ENCODE results near the gene DMD.
A peak's percentile ranks its signal among the peaks of the same experiment; 100 is the strongest.

Gene DMD

DNA sequence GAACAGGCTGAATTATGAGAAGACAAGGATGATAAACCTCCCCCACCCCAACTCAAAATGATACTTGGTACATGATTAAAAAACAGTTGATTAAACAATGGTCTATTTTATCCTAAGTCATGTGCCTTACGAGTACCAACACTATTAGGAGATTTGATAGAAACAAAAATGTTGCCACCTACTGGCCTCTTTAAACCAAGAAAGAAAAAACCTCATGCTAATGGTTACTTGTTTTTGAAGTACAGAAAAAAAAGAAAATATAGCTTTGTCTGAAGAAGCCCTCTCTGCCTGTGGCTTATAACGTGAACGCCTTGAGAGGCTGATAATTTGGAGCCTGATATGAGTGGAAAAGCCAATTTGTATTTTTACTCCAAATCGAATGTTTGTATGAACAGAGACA lies 538.2 kb downstream of the DMD start:
- DNase-seq: no peak
- Histone ChIP-seq H3K4me2 (ENCODE audit: low read depth, low read length) (no peak overlapping the region), H3K27me3 (replicated peaks; ENCODE audit: insufficient read depth, low read length) (no peaks in the 10 kb centered on the region), H2AFZ (ENCODE audit: low read length) (no peak overlapping the region), H3K4me1 (ENCODE audit: low read length) (no peaks in the 10 kb centered on the region), H3K27ac (ENCODE audit: low read length) (no peak overlapping the region), H3K9me2 (replicated peaks; ENCODE audit: insufficient read depth, low read length) (no peaks in the 10 kb centered on the region), H3K79me2 (ENCODE audit: low read length) (no peaks in the 10 kb centered on the region), H3K4me3 (ENCODE audit: low read length) (no peak overlapping the region), H4K20me1 (ENCODE audit: insufficient read depth, low read length) (no peaks in the 10 kb centered on the region), H3K36me3 (replicated peaks; ENCODE audit: insufficient read depth, low read length) (no peaks in the 10 kb centered on the region), H3K9me3 (replicated peaks; ENCODE audit: insufficient read depth, low read length) (no peaks in the 10 kb centered on the region), H3K9ac (ENCODE audit: low read length) (no peak overlapping the region), H3F3A (ENCODE audit: insufficient read depth, low read length) (no peaks in the 10 kb centered on the region)
- TF ChIP-seq EZH2phosphoT487 (IDR thresholded peaks at IDR 0.05; ENCODE audit: low read length) (no peak), EZH2 (optimal IDR thresholded peaks at IDR 0.05; ENCODE audit: low read depth, low read length) (no peak)
- TF ChIP-seq, protein P1, sequence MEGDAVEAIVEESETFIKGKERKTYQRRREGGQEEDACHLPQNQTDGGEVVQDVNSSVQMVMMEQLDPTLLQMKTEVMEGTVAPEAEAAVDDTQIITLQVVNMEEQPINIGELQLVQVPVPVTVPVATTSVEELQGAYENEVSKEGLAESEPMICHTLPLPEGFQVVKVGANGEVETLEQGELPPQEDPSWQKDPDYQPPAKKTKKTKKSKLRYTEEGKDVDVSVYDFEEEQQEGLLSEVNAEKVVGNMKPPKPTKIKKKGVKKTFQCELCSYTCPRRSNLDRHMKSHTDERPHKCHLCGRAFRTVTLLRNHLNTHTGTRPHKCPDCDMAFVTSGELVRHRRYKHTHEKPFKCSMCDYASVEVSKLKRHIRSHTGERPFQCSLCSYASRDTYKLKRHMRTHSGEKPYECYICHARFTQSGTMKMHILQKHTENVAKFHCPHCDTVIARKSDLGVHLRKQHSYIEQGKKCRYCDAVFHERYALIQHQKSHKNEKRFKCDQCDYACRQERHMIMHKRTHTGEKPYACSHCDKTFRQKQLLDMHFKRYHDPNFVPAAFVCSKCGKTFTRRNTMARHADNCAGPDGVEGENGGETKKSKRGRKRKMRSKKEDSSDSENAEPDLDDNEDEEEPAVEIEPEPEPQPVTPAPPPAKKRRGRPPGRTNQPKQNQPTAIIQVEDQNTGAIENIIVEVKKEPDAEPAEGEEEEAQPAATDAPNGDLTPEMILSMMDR (IDR thresholded peaks at IDR 0.05; ENCODE audit: low read length): peak; percentile 17

DNA sequence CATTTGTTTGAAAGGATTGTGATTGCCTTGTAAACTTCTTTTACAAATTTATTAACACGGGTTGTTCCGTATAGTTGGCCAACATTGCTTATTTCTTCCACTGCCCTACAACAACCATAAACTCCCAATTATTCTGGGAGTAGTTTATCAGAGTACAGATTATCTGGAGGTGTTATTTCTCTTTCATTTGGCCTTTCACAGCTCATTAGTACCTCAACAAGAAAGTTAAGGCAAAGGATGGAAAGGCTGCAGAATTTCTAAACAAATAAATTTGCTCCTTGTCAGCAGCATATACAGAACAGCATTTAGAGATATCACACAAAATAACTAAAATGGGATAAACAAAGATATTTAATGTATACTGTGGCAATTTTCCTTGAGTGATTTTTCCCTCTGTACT lies 548.8 kb downstream of the DMD start:
- H3K36me3 ChIP-seq (replicated peaks; ENCODE audit: insufficient read depth, low read length): no peaks in the 10 kb centered on the region
- no peaks in the 10 kb centered on the region for H3K9me2 ChIP-seq (replicated peaks; ENCODE audit: insufficient read depth, low read length)
- no peak overlapping the region for H3K4me2 ChIP-seq (ENCODE audit: low read depth, low read length)
- H4K20me1 ChIP-seq (ENCODE audit: insufficient read depth, low read length): no peaks in the 10 kb centered on the region
- H3K4me3 ChIP-seq (ENCODE audit: low read length): no peak overlapping the region
- H3K27ac ChIP-seq (ENCODE audit: low read length): no peak overlapping the region
- no peaks in the 10 kb centered on the region for H3K79me2 ChIP-seq (ENCODE audit: low read length)
- H3K9me3 ChIP-seq (replicated peaks; ENCODE audit: insufficient read depth, low read length): no peaks in the 10 kb centered on the region
- no peak overlapping the region for H3K9ac ChIP-seq (ENCODE audit: low read length)
- TF ChIP-seq, protein P1 (IDR thresholded peaks at IDR 0.05; ENCODE audit: low read length): no peak
- TF ChIP-seq EZH2phosphoT487 (IDR thresholded peaks at IDR 0.05; ENCODE audit: low read length) (no peak), EZH2 (optimal IDR thresholded peaks at IDR 0.05; ENCODE audit: low read depth, low read length) (no peak)
- H3F3A ChIP-seq (ENCODE audit: insufficient read depth, low read length): no peaks in the 10 kb centered on the region
- DNase-seq: no peak
- no peak overlapping the region for H2AFZ ChIP-seq (ENCODE audit: low read length)
- H3K27me3 ChIP-seq (replicated peaks; ENCODE audit: insufficient read depth, low read length): no peaks in the 10 kb centered on the region
- H3K4me1 ChIP-seq (ENCODE audit: low read length): no peaks in the 10 kb centered on the region

DNA sequence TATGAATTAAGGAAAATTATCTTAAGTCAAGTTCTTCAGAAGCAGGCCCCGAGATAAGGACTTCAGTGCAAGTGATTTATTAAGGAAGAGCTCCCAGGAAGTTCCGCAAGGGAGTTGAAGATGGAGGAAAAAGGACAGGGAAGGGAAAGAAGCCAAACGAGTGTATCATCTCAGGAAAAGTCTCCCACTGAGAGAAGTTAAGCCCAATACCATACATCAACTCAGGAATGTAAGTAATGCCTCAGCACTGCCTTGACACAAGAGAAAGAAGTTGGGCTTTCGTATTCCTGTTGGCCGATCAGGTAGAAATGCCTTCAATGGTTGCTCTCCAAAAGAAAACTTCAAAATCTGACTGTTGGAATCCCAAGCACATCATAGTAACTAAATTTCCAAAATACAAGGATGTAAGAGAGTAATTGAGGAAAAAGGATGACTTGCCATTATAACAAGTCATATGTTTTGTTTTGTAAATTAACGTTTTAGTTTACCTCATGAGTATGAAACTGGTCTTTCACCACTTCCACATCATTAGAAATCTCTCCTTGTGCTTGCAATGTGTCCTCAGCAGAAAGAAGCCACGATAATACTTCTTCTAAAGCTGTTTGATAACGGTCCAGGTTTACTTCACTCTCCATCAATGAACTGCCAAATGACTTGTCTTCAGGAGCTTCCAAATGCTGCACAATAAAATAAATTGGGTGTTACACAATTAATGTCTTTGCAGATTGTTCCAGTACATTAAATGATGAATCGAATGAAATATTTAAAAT lies 566.7 kb downstream of the DMD start:
- no peaks in the 10 kb centered on the region for H3F3A ChIP-seq (ENCODE audit: insufficient read depth, low read length)
- H3K4me2 ChIP-seq (ENCODE audit: low read depth, low read length): no peak overlapping the region
- H3K4me1 ChIP-seq (ENCODE audit: low read length): no peaks in the 10 kb centered on the region
- DNase-seq: no peak
- H3K36me3 ChIP-seq (replicated peaks; ENCODE audit: insufficient read depth, low read length): no peaks in the 10 kb centered on the region
- H3K79me2 ChIP-seq (ENCODE audit: low read length): no peaks in the 10 kb centered on the region
- H3K9me2 ChIP-seq (replicated peaks; ENCODE audit: insufficient read depth, low read length): no peaks in the 10 kb centered on the region
- H3K9ac ChIP-seq (ENCODE audit: low read length): no peak overlapping the region
- H2AFZ ChIP-seq (ENCODE audit: low read length): no peak overlapping the region
- TF ChIP-seq, protein P1 (IDR thresholded peaks at IDR 0.05; ENCODE audit: low read length): no peak
- no peak for TF ChIP-seq EZH2 (optimal IDR thresholded peaks at IDR 0.05; ENCODE audit: low read depth, low read length)
- TF ChIP-seq EZH2phosphoT487 (IDR thresholded peaks at IDR 0.05; ENCODE audit: low read length): no peak
- no peaks in the 10 kb centered on the region for H4K20me1 ChIP-seq (ENCODE audit: insufficient read depth, low read length)
- no peak overlapping the region for H3K4me3 ChIP-seq (ENCODE audit: low read length)
- no peaks in the 10 kb centered on the region for H3K27me3 ChIP-seq (replicated peaks; ENCODE audit: insufficient read depth, low read length)
- no peak overlapping the region for H3K27ac ChIP-seq (ENCODE audit: low read length)
- no peaks in the 10 kb centered on the region for H3K9me3 ChIP-seq (replicated peaks; ENCODE audit: insufficient read depth, low read length)

Measured in MM.1S (cell line).